Liver (tissue), 3 donors: Measurements from ENCODE around the gene KLK15.

Experiments used
- CTCF ChIP-seq: fragments of 150-350 bp; IDR thresholded peaks from 2 replicates; pipeline ENCODE4 v1.5.1; 2017; ENCODE audit warnings: improper control_type of control experiment, low read depth, low read length; ENCODE audit not compliant: missing input control
- EGR1 ChIP-seq, 2 donors: IDR thresholded peaks; 2 replicates each; pipeline ENCODE4 v1.6.1; 2016 to 2018; ENCODE audit warnings: antibody characterized with exemption in 2 of 2, low read depth in 2 of 2
- MAX ChIP-seq: IDR thresholded peaks from 2 replicates; pipeline ENCODE4 v1.6.1; 2016; ENCODE audit warnings: antibody characterized with exemption
- RAD21 ChIP-seq, 2 donors: IDR thresholded peaks; 2 replicates each; pipeline ENCODE4 v1.6.1; 2016; ENCODE audit warnings: antibody characterized with exemption in 2 of 2, mild to moderate bottlenecking in 2 of 2
- REST ChIP-seq: IDR thresholded peaks from 2 replicates; pipeline ENCODE4 v1.6.1; 2016; ENCODE audit warnings: antibody characterized with exemption, mild to moderate bottlenecking
- RXRA ChIP-seq, 2 donors: IDR thresholded peaks; 2 replicates each; pipeline ENCODE4 v1.6.1; 2017 to 2018; ENCODE audit warnings: antibody characterized with exemption in 2 of 2, mild to moderate bottlenecking in 1 of 2
- TAF1 ChIP-seq: conservative IDR thresholded peaks from 2 replicates; pipeline ENCODE4 v1.6.1; 2016; ENCODE audit warnings: antibody characterized with exemption, mild to moderate bottlenecking
- YY1 ChIP-seq: IDR thresholded peaks from 2 replicates; pipeline ENCODE4 v1.6.1; 2016; ENCODE audit warnings: antibody characterized with exemption, mild to moderate bottlenecking
- ZBTB33 ChIP-seq: IDR thresholded peaks from 2 replicates; pipeline ENCODE4 v1.6.1; 2016; ENCODE audit warnings: antibody characterized with exemption
- donor health status: healthy.
- donor health status: healthy.

- no peak for TF ChIP-seq CTCF
- no peak for TF ChIP-seq ZBTB33
- no peak for TF ChIP-seq TAF1
- no peak for TF ChIP-seq RAD21 (IDR thresholded peaks at IDR 0.05)
- no peak for TF ChIP-seq RXRA (IDR thresholded peaks at IDR 0.05)
- TF ChIP-seq YY1 = no peak
- TF ChIP-seq MAX = no peak
- no peak for TF ChIP-seq REST
- no peak for TF ChIP-seq EGR1 (IDR thresholded peaks at IDR 0.05; ENCODE audit: low read depth in 2 of 2)
Observed at GRCh38 chr19:50820549-50821247, 12.7 kb downstream of the KLK15 start.
